WI38 (cell line): ENCODE results near the gene HOXD4.

ENCODE experiments used
- H3K4me3 ChIP-seq: 2 replicates; pipeline ENCODE4 v1.5.1; 2011; ENCODE audit warnings: low read depth, mild to moderate bottlenecking, control low read depth, low read length
- TF ChIP-seq, protein P1 (sequence below): IDR thresholded peaks from 2 replicates; pipeline ENCODE4 v1.5.1; 2012; ENCODE audit warnings: low read depth, mild to moderate bottlenecking, control low read depth, low read length

Gene HOXD4

DNA sequence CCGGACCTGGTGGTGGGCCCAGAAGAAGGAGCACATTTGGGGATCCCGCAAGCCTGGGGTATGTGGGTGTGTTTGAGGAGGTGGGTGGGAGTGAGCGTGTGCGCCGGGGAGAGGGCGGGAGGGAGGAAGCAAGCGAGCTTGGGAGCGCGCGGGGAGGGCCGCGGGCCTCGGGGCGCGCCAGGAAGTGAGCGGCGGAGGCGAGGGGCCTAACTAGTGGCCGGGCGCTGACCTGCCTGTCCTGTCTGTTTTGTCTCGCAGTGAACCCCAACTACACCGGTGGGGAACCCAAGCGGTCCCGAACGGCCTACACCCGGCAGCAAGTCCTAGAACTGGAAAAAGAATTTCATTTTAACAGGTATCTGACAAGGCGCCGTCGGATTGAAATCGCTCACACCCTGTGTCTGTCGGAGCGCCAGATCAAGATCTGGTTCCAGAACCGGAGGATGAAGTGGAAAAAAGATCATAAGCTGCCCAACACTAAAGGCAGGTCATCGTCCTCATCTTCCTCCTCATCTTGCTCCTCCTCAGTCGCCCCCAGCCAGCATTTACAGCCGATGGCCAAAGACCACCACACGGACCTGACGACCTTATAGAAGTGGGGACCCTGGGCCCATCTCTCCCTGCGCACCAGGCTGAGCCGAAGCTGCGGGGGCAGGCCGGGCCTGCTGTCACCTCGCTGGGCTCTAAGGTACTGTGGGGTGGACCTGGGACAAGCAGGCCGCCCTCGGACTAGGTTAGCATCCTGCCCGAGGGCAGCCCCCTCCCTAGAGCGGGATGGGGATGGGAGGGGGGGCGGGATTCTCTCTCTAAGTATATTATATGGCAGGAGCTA, 1.2 kb downstream of the HOXD4 start:
- H3K4me3 ChIP-seq = no peak overlapping the region
- TF ChIP-seq, protein P1, sequence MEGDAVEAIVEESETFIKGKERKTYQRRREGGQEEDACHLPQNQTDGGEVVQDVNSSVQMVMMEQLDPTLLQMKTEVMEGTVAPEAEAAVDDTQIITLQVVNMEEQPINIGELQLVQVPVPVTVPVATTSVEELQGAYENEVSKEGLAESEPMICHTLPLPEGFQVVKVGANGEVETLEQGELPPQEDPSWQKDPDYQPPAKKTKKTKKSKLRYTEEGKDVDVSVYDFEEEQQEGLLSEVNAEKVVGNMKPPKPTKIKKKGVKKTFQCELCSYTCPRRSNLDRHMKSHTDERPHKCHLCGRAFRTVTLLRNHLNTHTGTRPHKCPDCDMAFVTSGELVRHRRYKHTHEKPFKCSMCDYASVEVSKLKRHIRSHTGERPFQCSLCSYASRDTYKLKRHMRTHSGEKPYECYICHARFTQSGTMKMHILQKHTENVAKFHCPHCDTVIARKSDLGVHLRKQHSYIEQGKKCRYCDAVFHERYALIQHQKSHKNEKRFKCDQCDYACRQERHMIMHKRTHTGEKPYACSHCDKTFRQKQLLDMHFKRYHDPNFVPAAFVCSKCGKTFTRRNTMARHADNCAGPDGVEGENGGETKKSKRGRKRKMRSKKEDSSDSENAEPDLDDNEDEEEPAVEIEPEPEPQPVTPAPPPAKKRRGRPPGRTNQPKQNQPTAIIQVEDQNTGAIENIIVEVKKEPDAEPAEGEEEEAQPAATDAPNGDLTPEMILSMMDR = no peak

DNA sequence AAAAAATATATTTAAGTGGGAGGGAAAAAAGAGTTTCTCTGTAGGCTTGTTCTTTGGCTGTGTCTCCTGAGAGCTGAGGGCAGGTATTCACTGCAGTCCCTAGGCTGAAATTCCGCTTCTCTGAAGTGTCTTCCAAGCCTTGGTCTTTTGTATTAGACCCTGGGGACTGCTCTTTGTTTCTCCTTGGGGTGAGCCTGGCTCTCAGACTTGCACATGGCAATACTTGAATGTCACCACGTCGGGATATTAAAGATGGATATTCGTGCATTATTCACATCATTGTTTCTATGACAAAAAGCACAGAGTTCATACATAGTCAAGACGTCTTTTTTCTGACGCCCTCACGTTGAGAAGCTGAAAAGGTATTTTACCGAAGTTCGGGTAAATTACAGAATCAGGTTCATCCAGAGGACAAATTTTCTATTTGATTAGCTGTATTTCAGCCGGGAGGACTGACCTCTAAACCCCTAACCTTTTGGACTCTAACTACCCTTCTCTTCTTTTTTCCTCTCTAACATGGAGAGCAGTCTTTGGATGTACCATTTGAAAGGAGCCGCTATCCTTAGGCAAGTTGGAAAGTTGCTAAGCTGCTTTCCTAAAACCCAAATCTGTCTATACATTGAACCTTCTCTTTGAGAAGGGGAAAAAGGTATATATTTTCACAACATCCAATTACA, 3.4 kb downstream of the HOXD4 start:
- TF ChIP-seq, protein P1 = no peak
- no peak overlapping the region for H3K4me3 ChIP-seq

DNA sequence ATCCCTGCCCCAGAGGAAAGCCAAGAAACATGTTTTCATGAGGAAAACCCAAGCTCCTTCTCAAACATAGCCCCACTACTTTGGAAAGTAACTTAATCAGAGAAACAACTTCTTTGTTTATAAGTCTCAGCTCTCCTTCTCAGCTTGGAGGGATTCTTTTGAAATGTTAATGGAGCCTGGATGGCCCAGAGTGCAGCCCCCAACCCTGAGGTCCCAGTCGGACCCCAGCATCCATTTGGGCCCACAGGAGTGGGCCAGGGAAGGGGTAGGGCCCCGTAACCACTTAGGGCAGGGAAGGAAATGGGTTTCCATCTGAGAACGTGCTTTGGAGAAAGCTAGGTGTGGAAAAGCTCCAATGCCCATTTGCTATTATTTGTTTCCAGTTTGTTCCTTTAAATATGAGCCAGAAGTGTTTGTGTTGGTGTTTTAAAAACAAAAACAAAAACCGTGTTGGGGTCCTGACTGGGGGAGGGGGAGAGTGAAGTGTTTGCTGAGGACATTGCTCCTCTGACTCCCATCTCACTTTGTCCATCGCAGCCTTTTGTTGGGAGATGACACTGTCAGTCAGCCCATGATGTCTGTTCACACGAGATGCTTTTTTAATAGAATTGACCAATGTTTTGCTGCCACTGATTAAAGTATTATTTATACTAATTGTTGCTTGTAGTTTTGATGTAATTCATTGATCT, 4.2 kb downstream of the HOXD4 start:
- H3K4me3 ChIP-seq = no peak overlapping the region
- TF ChIP-seq, protein P1 = no peak

DNA sequence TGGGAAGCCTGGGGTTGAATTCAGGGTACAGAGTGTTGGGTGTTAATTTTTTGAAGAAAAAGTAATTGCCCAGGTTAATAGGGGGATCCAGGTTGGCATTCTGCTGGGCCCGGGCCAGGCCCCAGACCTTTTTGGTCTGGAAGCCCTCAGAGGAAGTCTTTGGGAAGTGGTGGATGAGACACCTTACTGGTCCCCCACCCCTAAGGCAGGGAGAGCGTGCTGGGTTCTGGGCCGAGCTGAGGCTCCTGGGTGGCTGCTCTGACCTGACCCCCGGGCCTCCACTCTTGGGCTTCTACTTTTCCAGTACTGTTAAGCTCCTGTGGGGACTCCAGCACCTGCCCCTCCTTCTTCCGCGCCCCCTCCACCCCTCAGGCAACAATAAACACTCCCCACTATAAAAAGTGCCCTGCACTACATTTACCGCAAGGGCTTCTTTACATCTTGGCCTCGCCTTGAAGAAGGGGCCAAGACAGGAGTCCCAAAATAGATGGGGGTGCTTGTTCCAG, 5.0 kb downstream of the HOXD4 start:
- no peak overlapping the region for H3K4me3 ChIP-seq
- TF ChIP-seq, protein P1 = no peak

DNA sequence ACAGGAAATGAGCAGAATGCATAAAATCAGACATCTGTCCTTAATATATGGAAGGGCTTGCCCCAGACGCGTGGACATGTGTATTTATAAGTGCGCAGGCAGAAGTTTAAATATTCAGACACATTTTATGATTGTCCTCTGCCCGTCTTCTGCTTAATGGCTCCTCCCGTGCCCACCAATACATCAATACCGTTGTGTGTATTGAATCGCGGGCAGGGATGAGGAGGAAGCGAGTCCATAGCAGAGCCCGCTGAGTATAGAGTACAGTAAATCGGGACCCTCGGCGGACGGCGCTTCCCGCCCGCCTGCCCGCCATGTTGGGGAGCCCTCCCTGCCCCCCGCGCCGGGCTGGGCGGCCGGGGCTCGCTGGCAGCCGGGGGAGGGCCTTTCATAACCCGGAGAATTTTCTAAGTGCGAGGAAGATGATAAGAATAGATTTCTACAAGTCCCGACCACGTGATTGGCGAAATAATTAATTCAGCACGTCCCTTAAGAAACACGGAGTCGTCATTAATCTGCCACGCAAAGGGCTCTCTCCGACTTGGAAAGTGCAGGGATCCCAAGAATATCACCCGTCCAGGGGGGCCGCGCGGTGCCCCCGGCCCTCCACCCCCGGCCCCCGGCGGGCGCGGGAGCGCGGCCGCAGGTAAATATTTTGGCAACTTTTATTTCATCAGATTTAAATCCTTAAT, 5.6 kb downstream of the HOXD4 start, which contains the start of gene HOXD3:
Gene HOXD3 (plus strand): TSS at position 501 of the 692 bp plus-strand sequence. CDS start 11,808 bp downstream, outside the sequence.
- TF ChIP-seq, protein P1 = no peak
- no peak within 1 kb of the TSS for H3K4me3 ChIP-seq

DNA sequence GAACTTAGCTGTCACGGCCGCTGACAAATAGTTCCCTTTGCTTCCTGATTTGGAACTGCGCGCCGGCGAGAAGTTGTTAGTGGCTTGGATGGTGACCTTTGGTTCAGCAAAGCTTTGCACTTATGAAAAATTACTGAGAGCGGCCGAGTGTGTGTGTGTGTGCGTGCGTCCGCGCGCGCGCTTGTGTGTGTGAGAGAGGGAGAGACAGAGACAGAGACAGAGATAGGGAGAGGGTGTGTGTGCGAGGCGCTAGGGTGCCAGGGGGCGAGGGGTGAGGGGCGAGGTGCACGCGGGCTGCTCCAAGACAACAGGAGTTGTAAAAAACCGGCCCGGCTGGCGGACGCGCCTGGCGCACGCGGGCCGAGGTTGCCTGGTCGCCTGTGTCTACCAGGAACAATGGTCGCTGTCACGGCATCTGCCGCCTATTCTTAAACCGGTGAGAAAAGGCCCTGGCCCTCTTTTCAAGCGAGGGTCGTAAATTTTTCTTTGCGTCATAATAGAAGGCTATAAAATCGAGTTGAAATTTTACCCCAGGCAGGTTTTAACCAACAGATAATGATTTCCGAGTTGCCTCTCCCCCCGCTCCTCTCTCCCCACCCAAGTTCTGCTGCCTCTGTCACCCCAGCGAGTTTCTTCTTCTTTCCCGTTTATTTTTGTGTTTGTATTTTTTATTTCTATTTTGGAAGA, 6.3 kb downstream of the HOXD4 start:
- TF ChIP-seq, protein P1 = no peak
- H3K4me3 ChIP-seq = no peak overlapping the region
